Loucy (cell line): ENCODE results near the gene ABCB6.

Experiments
- EZH2phosphoT487 ChIP-seq: fragments of 200-600 bp; IDR thresholded peaks from 2 replicates; pipeline ENCODE4 v1.6.1; 2018; ENCODE audit warnings: antibody characterized with exemption, mild to moderate bottlenecking, moderate library complexity, borderline replicate concordance
- TF ChIP-seq, protein P1 (sequence below): fragments of 200-600 bp; sonication (generic); conservative IDR thresholded peaks from 2 replicates; pipeline ENCODE4 v1.5.1; 2014; ENCODE audit warnings: mild to moderate bottlenecking, antibody characterized with exemption, low read length

DNA sequence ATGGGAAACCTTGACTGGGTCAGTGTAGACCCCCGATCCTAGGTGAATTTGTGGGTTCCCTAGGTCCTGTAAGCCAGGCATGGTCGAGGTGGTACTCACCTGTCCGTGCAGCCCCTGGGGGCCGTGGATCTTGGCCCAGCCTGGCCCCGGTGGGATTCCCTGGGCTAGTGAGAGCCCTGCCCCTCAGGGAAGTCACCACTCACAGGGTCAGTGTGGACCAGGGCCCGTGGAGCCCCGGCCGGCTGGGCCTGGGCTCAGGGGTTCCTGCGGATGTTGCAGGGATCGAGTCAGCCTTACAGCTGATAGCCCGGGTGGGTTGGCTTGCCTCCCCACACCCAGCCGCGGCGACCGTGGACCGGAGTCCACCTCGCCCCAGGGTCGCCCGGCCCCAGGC lies 10.2 kb upstream of the ABCB6 start:
- TF ChIP-seq EZH2phosphoT487, result no peak
- TF ChIP-seq, protein P1, sequence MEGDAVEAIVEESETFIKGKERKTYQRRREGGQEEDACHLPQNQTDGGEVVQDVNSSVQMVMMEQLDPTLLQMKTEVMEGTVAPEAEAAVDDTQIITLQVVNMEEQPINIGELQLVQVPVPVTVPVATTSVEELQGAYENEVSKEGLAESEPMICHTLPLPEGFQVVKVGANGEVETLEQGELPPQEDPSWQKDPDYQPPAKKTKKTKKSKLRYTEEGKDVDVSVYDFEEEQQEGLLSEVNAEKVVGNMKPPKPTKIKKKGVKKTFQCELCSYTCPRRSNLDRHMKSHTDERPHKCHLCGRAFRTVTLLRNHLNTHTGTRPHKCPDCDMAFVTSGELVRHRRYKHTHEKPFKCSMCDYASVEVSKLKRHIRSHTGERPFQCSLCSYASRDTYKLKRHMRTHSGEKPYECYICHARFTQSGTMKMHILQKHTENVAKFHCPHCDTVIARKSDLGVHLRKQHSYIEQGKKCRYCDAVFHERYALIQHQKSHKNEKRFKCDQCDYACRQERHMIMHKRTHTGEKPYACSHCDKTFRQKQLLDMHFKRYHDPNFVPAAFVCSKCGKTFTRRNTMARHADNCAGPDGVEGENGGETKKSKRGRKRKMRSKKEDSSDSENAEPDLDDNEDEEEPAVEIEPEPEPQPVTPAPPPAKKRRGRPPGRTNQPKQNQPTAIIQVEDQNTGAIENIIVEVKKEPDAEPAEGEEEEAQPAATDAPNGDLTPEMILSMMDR, result no peak
